Neuronal stem cell (in vitro differentiated cells): Measurements from ENCODE around the gene CHST12.

Experiments
- DNase-seq: peaks from one replicate; pipeline ENCODE4 v3.0.0-alpha.2; 2013; ENCODE audit warnings: low spot score
- H2AFZ ChIP-seq: one replicate; pipeline ENCODE4 v1.6.1; 2013; ENCODE audit warnings: mild to moderate bottlenecking, low read length, inconsistent platforms
- H2AK5ac ChIP-seq: 2 replicates; pipeline ENCODE4 v1.6.1; 2013; ENCODE audit warnings: low read depth, mild to moderate bottlenecking, inconsistent platforms, low read length, moderate library complexity, mixed read lengths
- H2BK120ac ChIP-seq: 2 replicates; pipeline ENCODE4 v1.6.1; 2013; ENCODE audit warnings: low read depth, mild to moderate bottlenecking, inconsistent platforms, low read length, moderate library complexity, mixed read lengths
- H2BK12ac ChIP-seq: one replicate; pipeline ENCODE4 v1.6.1; 2013; ENCODE audit warnings: low read length, inconsistent platforms
- H2BK15ac ChIP-seq: 2 replicates; pipeline ENCODE4 v1.6.1; 2013; ENCODE audit warnings: mild to moderate bottlenecking, low read length, inconsistent platforms, mixed read lengths
- H2BK5ac ChIP-seq: one replicate; pipeline ENCODE4 v1.6.1; 2013; ENCODE audit warnings: inconsistent platforms, mild to moderate bottlenecking, low read length, moderate library complexity
- H3K14ac ChIP-seq: one replicate; pipeline ENCODE4 v1.6.1; 2013; ENCODE audit warnings: low read length, inconsistent platforms
- H3K18ac ChIP-seq: 2 replicates; pipeline ENCODE4 v1.6.1; 2013; ENCODE audit warnings: low read length, inconsistent platforms
- H3K23ac ChIP-seq: 2 replicates; pipeline ENCODE4 v1.6.1; 2013; ENCODE audit warnings: low read depth, mild to moderate bottlenecking, mixed read lengths, low read length, inconsistent platforms; ENCODE audit not compliant: poor library complexity
- H3K27ac ChIP-seq: replicated peaks from 3 replicates; pipeline ENCODE4 v1.5.1; 2013; ENCODE audit warnings: low read length, inconsistent platforms
- H3K27me3 ChIP-seq, 3 experiments: 2 replicates each; pipeline ENCODE4 v1.6.1; 2013; ENCODE audit warnings: low read length in 3 of 3, mild to moderate bottlenecking in 2 of 3, inconsistent platforms in 1 of 3, low read depth in 1 of 3, mixed read lengths in 1 of 3, moderate library complexity in 1 of 3; ENCODE audit not compliant: control insufficient read depth in 3 of 3, insufficient read depth in 3 of 3
- H3K36me3 ChIP-seq, 2 donors: replicated peaks in 1 of 2; 2 replicates each; pipeline ENCODE4 v1.6.1; 2013; ENCODE audit warnings: low read length in 2 of 2; ENCODE audit not compliant: control insufficient read depth in 2 of 2, insufficient read depth in 2 of 2
- H3K4ac ChIP-seq: 2 replicates; pipeline ENCODE4 v1.6.1; 2013; ENCODE audit warnings: inconsistent platforms, mild to moderate bottlenecking, low read length, moderate library complexity
- H3K4me1 ChIP-seq, 2 donors: 1 replicate in 1 of 2; 2 replicates in 1 of 2; pipeline ENCODE4 v1.6.1; 2013; ENCODE audit warnings: low read length in 2 of 2, low read depth in 1 of 2; ENCODE audit not compliant: control insufficient read depth in 2 of 2, insufficient read depth in 1 of 2
- H3K4me2 ChIP-seq: one replicate; pipeline ENCODE4 v1.6.1; 2013; ENCODE audit warnings: mild to moderate bottlenecking, low read length, inconsistent platforms; ENCODE audit not compliant: insufficient read depth, poor library complexity, severe bottlenecking
- H3K4me3 ChIP-seq, 2 donors: 2 replicates each; pipeline ENCODE4 v1.5.1; 2013; ENCODE audit warnings: low read length in 2 of 2, mild to moderate bottlenecking in 2 of 2, inconsistent platforms in 1 of 2, moderate library complexity in 1 of 2
- H3K79me1 ChIP-seq: one replicate; pipeline ENCODE4 v1.6.1; 2013; ENCODE audit warnings: low read depth, mild to moderate bottlenecking, inconsistent platforms, low read length, moderate library complexity
- H3K9ac ChIP-seq: one replicate; pipeline ENCODE4 v1.6.1; 2013; ENCODE audit warnings: mild to moderate bottlenecking, low read depth, low read length, inconsistent platforms; ENCODE audit not compliant: poor library complexity
- H3K9me3 ChIP-seq, 2 donors: replicated peaks in 1 of 2; 2 replicates each; pipeline versions ENCODE3 to v1.6.1; 2013; ENCODE audit warnings: low read length in 2 of 2, mild to moderate bottlenecking in 2 of 2, inconsistent platforms in 1 of 2, low read depth in 1 of 2, mixed read lengths in 1 of 2, moderate library complexity in 1 of 2; ENCODE audit not compliant: control insufficient read depth in 2 of 2, insufficient read depth in 1 of 2
- H4K8ac ChIP-seq: one replicate; pipeline ENCODE4 v1.6.1; 2013; ENCODE audit warnings: low read depth, mild to moderate bottlenecking, inconsistent platforms, low read length, moderate library complexity
- H4K91ac ChIP-seq: one replicate; pipeline ENCODE4 v1.6.1; 2013; ENCODE audit warnings: low read length, low read depth, mild to moderate bottlenecking, inconsistent platforms; ENCODE audit not compliant: poor library complexity
- WGBS, 2 donors: extraction: QIAGEN DNeasy Blood & Tissue Kit; methylation state at CpG; one replicate each; pipeline ENCODE4 v1.1.7; 2013; ENCODE audit warnings: missing lambda C conversion rate in 2 of 2, mixed read lengths in 1 of 2; ENCODE audit not compliant: insufficient read length in 2 of 2, insufficient replicate concordance in 1 of 2; ENCODE audit errors: extremely low coverage in 2 of 2; 5-methylcytosine and 5-hydroxymethylcytosine counted together

CHST12 gene

GRCh38 chr7:2494191-2495130, 91.0 kb downstream of the CHST12 start:
- no peak overlapping the region for H3K4me3 ChIP-seq
- H3K79me1 ChIP-seq: peaks cover 6% of the 10 kb centered on the region
- H2BK120ac ChIP-seq: peak overlapping the region; percentile 97
- no CpG with 5 or more reads among the region's 32 CpGs for WGBS, 2 donors
- no peaks in the 10 kb centered on the region for H3K36me3 ChIP-seq
- peak overlapping the region; percentile 96 for H2BK12ac ChIP-seq
- no peak overlapping the region for H4K8ac ChIP-seq
- H3K4me2 ChIP-seq: no peak overlapping the region
- H3K9me3 ChIP-seq: no peaks in the 10 kb centered on the region
- H3K27ac ChIP-seq: peak overlapping the region; percentile 19
- peak overlapping the region; percentile 100 for H2AK5ac ChIP-seq
- H3K4ac ChIP-seq: peak overlapping the region; percentile 89
- H2BK15ac ChIP-seq: peak overlapping the region; percentile 95
- no peaks in the 10 kb centered on the region for H3K27me3 ChIP-seq
- H3K9ac ChIP-seq: no peak overlapping the region
- H3K14ac ChIP-seq: peak overlapping the region; percentile 14
- H2BK5ac ChIP-seq: peak overlapping the region; percentile 96
- no peak for DNase-seq
- H2AFZ ChIP-seq: no peak overlapping the region
- peak overlapping the region; percentile 97 for H3K18ac ChIP-seq
- H3K23ac ChIP-seq: peak overlapping the region; percentile 16
- peak overlapping the region; percentile 34 for H4K91ac ChIP-seq
- peaks cover 48% of the 10 kb centered on the region in 2 donors for H3K4me1 ChIP-seq

GRCh38 chr7:2495418-2496299, 92.2 kb downstream of the CHST12 start:
- Histone ChIP-seq H3K4me2 (peak overlapping the region; percentile 40), H3K4me3 (no peak overlapping the region), H2BK120ac (peak overlapping the region; percentile 98), H4K8ac (peak overlapping the region; percentile 65), H3K9me3 (no peaks in the 10 kb centered on the region), H2BK15ac (peak overlapping the region; percentile 100), H3K4me1 (peaks cover 56 to 58% of the 10 kb centered on the region in 2 donors), H2AFZ (peak overlapping the region; percentile 70), H2BK12ac (peak overlapping the region; percentile 100), H3K36me3 (no peaks in the 10 kb centered on the region), H3K79me1 (peaks cover 6% of the 10 kb centered on the region), H3K18ac (peak overlapping the region; percentile 96), H4K91ac (peak overlapping the region; percentile 99), H3K27ac (peak overlapping the region; percentile 99), H3K4ac (peak overlapping the region; percentile 96), H3K23ac (peak overlapping the region; percentile 55), H2AK5ac (peak overlapping the region; percentile 100), H2BK5ac (peak overlapping the region; percentile 96), H3K14ac (no peak overlapping the region), H3K27me3 (no peaks in the 10 kb centered on the region), H3K9ac (peak overlapping the region; percentile 83)
- DNase-seq: peak; percentile 87
- no CpG with 5 or more reads among the region's 25 CpGs for WGBS, 2 donors

- peak overlapping the region; percentile 100 for H2BK15ac ChIP-seq
- peaks cover 59% of the 10 kb centered on the region in 2 donors for H3K4me1 ChIP-seq
- no peak overlapping the region for H4K8ac ChIP-seq
- H2AK5ac ChIP-seq: peak overlapping the region; percentile 100
- H3K36me3 ChIP-seq: no peaks in the 10 kb centered on the region
- peak overlapping the region; percentile 70 for H2AFZ ChIP-seq
- H4K91ac ChIP-seq: peak overlapping the region; percentile 38
- no peak for DNase-seq
- H3K9me3 ChIP-seq: no peaks in the 10 kb centered on the region
- peak overlapping the region; percentile 96 for H3K4ac ChIP-seq
- peak overlapping the region; percentile 100 for H2BK12ac ChIP-seq
- no peaks in the 10 kb centered on the region for H3K27me3 ChIP-seq
- H3K23ac ChIP-seq: peak overlapping the region; percentile 87
- H3K18ac ChIP-seq: peak overlapping the region; percentile 94
- no peak overlapping the region for H3K4me2 ChIP-seq
- peaks cover 6% of the 10 kb centered on the region for H3K79me1 ChIP-seq
- H2BK5ac ChIP-seq: peak overlapping the region; percentile 96
- H3K4me3 ChIP-seq: no peak overlapping the region
- WGBS, 2 donors: no CpG with 5 or more reads among the region's 9 CpGs
- peak overlapping the region; percentile 99 for H3K27ac ChIP-seq
- peak overlapping the region; percentile 91 for H2BK120ac ChIP-seq
- peak overlapping the region; percentile 83 for H3K9ac ChIP-seq
- peak overlapping the region; percentile 63 for H3K14ac ChIP-seq
Measured at GRCh38 chr7:2496375-2496774, 93.0 kb downstream of the CHST12 start.
